H54 (cell line): ENCODE measurements around the gene PDE11A.
"Not testable (repeated sequence)": the region's sequence is repeated elsewhere in the genome, so short reads cannot be mapped to it uniquely, and the experiment has no call there.

Experiments
- DNase-seq: peaks from one replicate; pipeline ENCODE4 v3.0.0; 2011; ENCODE audit warnings: low spot score, mixed read lengths; ENCODE audit not compliant: insufficient read length
- FAIRE-seq: peaks from 3 replicates; lab custom pipeline; 2011; peaks lifted over from hg19 to GRCh38; lab: Jason Lieb, UNC
- POLR2A ChIP-seq: IDR thresholded peaks from 2 replicates; pipeline ENCODE4 v1.6.1; 2011; ENCODE audit warnings: low read depth, mild to moderate bottlenecking, low read length

The PDE11A gene

DNA sequence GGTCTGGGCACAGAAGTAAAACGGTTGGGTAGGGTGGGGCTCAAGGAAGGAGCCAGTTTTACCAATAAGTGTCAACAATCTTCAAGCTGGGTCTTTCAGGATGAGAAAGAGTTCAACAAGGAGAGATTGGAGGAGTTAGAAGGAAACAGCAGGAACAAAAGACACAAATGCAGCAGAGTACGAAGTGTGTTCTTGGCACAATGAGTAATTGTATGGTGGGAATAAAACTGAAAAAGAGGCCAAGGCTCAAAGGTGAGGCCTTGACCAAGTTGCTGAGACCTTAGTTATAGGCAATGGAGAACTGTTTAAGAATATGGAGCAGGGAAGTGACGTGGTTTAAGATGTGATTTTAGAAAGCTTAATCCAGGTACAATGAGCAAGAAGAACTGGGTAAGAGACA lies 230.3 kb downstream of the PDE11A start:
- TF ChIP-seq POLR2A, result no peak
- no peak for DNase-seq
- FAIRE-seq, result no peak

GRCh38 chr2:177835418-177836204 lies 237.0 kb downstream of the PDE11A start:
- FAIRE-seq, DNase-seq: not testable (repeated sequence)

DNA sequence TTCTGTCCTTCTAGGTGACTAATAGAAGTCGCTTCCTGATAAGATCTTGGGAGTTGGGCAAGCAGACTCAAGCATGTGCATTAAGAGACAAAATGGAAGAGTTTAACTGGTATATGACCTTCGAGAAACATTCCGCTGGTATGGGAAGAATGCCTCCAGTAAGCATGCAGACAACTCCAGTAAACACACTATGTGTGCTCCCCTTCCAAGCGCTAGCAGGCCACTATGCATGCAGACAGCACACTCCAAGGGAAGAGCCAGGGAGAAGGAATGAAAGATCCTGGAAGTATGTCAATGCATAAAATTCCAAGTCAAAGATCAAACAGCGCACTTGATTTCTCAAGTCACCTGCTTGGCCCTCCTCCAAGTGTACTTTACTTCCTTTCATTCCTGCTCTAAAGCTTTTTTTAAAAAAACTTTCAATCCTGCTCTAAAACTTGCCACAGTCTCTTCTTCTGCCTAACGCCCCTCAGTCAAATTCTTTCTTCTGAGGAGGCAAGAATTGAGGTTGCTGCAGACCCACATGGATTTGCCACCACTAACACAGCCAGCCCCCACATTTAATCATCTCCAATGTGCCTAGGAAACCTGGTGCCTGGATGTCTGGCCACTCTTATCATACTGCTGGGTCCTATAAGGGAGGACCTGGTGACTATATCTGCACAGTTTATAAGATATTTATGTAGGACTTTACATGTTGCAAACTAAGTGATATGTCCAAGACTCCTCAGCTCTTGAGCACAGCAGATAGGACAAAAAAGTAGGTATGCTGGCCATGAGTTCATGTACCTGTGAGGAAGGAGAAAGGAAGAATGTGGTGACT lies 239.8 kb downstream of the PDE11A start:
- no peak for FAIRE-seq
- no peak for DNase-seq
- no peak for TF ChIP-seq POLR2A

GRCh38 chr2:177830881-177831386 lies 241.6 kb downstream of the PDE11A start:
- FAIRE-seq (no peak), DNase-seq (no peak)

DNA sequence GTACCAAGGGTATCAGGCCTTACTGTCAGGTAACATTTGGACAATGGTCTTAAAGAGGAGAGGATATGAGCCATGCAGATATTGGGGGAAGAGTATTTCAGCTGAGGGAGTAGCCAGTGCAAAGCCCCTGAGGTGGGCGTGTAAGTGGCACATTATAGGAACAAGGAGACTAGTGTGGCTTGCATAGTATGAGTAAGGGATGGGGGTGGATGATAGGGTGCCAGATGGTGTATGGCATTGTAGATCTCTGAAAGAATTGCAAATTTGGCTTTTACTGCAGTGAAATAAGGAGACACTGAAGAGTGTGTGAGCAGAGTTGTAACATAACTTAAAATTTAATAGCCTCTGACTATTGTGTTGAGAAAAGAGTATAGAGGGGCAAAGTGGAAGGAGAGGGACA lies 244.0 kb downstream of the PDE11A start:
- no peak for TF ChIP-seq POLR2A
- no peak for FAIRE-seq
- DNase-seq, result no peak

More at GRCh38 chr2:177830881-177831386, 241.6 kb downstream of the PDE11A start:
- no peak for TF ChIP-seq POLR2A

DNA sequence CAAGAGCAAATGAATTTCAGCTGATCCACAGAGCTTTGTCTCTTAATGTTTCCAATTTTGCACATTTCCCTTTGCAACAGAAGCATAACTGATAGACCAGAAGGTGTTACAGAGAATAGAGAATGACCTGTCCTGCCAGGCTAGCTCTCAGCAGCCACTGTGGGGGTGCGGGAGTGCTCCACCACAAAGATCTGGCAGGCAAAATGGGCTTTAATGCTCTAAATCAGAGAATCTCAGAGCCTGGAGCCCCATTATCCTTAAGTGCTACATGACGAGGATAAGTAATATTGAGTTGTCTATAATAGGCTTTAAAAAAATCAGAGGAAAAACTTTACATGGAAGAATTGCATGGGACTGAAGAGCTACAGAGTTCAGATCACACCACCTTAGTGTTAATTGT lies 245.7 kb downstream of the PDE11A start:
- FAIRE-seq (no peak), DNase-seq (no peak)
- TF ChIP-seq POLR2A, result no peak

DNA sequence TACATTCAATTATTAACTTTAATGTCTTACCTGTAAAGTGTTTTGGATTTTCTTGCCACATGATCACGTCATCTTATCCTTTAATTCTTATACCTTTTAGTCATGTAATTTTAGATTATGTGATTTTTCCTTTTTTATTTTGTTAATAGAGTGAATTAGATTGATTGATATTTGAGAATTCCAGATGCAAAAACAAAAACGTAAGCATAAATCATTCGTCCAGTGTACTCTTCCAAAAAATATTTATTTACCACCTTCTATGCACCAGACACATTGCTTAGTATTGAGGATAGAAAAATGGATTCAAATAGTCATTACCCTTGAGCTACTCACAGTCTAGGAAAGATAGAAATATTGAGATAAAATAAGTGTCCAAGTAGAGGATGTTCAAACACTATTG lies 249.6 kb downstream of the PDE11A start:
- DNase-seq, result no peak
- no peak for FAIRE-seq
- no peak for TF ChIP-seq POLR2A

GRCh38 chr2:177818412-177818811 lies 254.2 kb downstream of the PDE11A start:
- no peak for TF ChIP-seq POLR2A
- FAIRE-seq, result no peak
- DNase-seq, result no peak

GRCh38 chr2:177817300-177817699 lies 255.3 kb downstream of the PDE11A start:
- TF ChIP-seq POLR2A, result no peak
- FAIRE-seq, result no peak
- no peak for DNase-seq

DNA sequence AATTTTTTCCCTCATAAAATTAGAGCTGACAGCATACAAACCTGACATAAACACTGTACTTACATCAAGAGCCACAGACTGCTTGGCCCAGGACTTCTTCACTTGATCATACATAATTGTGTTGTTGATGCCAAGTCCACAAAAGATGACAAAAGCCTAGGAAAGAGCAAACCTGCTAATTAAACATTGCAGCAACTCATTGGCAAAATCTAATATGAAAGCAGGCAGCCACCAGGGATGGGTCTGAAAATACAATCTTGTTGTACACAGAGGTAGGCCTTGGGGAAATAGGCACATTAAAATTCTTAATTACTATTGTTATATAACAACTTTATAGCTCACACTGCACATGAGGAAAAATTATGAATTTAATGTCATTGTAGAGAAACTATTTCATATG lies 255.8 kb downstream of the PDE11A start:
- FAIRE-seq (no peak), DNase-seq (no peak)
- TF ChIP-seq POLR2A, result no peak

GRCh38 chr2:177812713-177813396 lies 259.7 kb downstream of the PDE11A start:
- FAIRE-seq (no peak), DNase-seq (no peak)
- TF ChIP-seq POLR2A, result no peak

GRCh38 chr2:177810906-177811305 lies 261.7 kb downstream of the PDE11A start:
- DNase-seq (no peak), FAIRE-seq (no peak)
- TF ChIP-seq POLR2A, result no peak

- TF ChIP-seq POLR2A, result no peak
- DNase-seq (no peak), FAIRE-seq (no peak)
These were observed 263.4 kb downstream of the PDE11A start for GRCh38 chr2:177808984-177809809.
